Pancreas (tissue), 10 donors: ENCODE measurements around the gene SUCO. TPM values are rescaled to one million over a fixed set of nuclear protein-coding genes. Genes with fewer than 3 reads are reported as not detected.

Experiments
- ATAC-seq, 4 donors: fragments of 200-7000 bp; cut with Tn5 transposase; one replicate each; pipeline versions ENCODE4 v1.8.0 to v1.9.1; 2020; ENCODE audit warnings: mild to moderate bottlenecking in 4 of 4, moderate library complexity in 4 of 4
- DNase-seq, 6 donors: peaks; one replicate each; pipeline ENCODE4 v3.0.0-alpha.2; 2020
- FAIRE-seq: peaks from 2 replicates; lab custom pipeline; 2012; peaks lifted over from hg19 to GRCh38; lab: Jason Lieb, UNC
- H3K27ac ChIP-seq, 4 donors: fragments of 200-600 bp; sonication (generic); 1 replicate in 3 of 4; 2 replicates in 1 of 4; pipeline versions ENCODE4 v1.5.0 to v1.8.0; 2020
- H3K27me3 ChIP-seq, 4 donors: fragments of 200-600 bp; one replicate each; pipeline ENCODE4 v1.8.0; 2021
- H3K36me3 ChIP-seq, 3 donors: fragments of 200-600 bp; sonication (generic) in 1 of 3; one replicate each; pipeline versions ENCODE4 v1.5.0 to v1.8.0; 2020 to 2021
- H3K4me1 ChIP-seq, 3 donors: fragments of 200-600 bp; one replicate each; pipeline ENCODE4 v1.8.0; 2021
- H3K4me3 ChIP-seq, 4 donors: fragments of 200-600 bp; sonication (generic) in 2 of 4; one replicate each; pipeline versions ENCODE4 v1.5.0 to v1.8.0; 2020 to 2021
- H3K9me3 ChIP-seq, 4 donors: fragments of 200-600 bp; one replicate each; pipeline ENCODE4 v1.8.0; 2021
- WGBS, 2 donors: extraction: QIAGEN DNeasy Blood & Tissue Kit; methylation state at CpG; one replicate each; pipeline ENCODE4 v1.1.7; 2013; 5-methylcytosine and 5-hydroxymethylcytosine counted together
- intact Hi-C, 3 donors: fragments of 100-400 bp; cut with DNase I; formaldehyde crosslinking; loops; one replicate each; pipeline versions ENCODE4 v1.11.1 to v1.14.2; 2022
- polyA plus RNA-seq, 2 donors: library from polyadenylated mRNA; stranded (reverse); fragments of 200-250 nt; gene quantifications; one replicate each; pipeline ENCODE4 v1.2.3, GENCODE V29; 2013
- total RNA-seq, 6 donors: library from RNA; stranded (reverse); fragmentation: NEBNext Ultra II Directional in 4 of 6; extraction: Animal tissue kit (Norgen Biotek cat#: 25700) in 4 of 6; gene quantifications; one replicate each; pipeline versions ENCODE4 v1.2.1 to v1.2.4, GENCODE V29; 2021 to 2023
- TF ChIP-seq, protein P1 (sequence below), 4 donors: fragments of 200-600 bp; sonication (generic) in 3 of 4; IDR thresholded peaks; one replicate each; pipeline versions ENCODE4 v1.5.0 to v1.8.0; 2021; ENCODE audit warnings: antibody characterized with exemption in 4 of 4
- donor health status: healthy with polysubstance abuse.
- donor health status: DM: no; HTN: no; CAD: no; lungs with moderate emphysema.
- donor health status: DM: no; HTN: no; CAD: no.
- donor health status: control.
- donor health status: control.
- donor health status: Bipolar disorder and iron deficiency.
- donor health status: DM: yes; HTN: yes; CAD: no.
- donor health status: DM: no; HTN: no; CAD: no.
- donor health status: DM: no; HTN: no; CAD: no.
- donor health status: DM: yes; HTN: yes; CAD: no.

The SUCO gene
- total and polyA plus RNA-seq, 8 donors: 16.6 to 79.8 (median 31.5) TPM

DNA sequence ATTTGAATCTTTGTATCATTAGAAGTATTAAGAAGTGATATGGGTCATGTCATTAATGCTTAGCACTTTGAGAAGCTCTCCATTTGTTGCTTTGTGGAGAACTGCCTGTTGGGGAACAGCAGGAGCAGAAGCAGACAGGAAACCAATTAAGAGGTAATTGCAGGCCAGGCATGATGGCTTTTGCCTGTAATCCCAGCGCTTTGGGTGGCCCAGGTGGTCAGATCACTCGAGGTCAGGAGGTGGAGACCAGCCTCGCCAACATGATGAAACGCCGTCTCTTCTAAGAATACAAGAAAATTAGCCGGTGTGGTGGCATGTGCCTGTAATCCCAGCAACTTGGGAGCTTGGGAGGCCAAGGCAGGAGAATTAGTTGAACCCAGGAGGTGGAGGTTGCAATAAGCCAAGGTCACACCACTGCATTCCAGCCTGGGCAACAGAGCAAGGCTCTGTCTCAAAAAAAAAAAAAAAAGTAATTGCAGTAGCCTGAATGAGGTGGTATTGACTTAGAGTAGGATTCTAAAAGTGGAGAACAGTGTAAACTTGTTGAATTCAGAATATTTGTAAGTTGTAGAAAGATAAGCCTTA is 68.2 kb downstream of the SUCO start:
- no peak for DNase-seq
- Histone ChIP-seq H3K4me1 (peaks cover 0 to 4% (median 0%) of the 10 kb centered on the region in 3 donors), H3K36me3 (peaks cover 0 to 22% (median 8%) of the 10 kb centered on the region in 3 donors), H3K27ac (no peak overlapping the region), H3K27me3 (no peaks in the 10 kb centered on the region), H3K4me3 (no peak overlapping the region), H3K9me3 (no peaks in the 10 kb centered on the region)
- peak in 1 of 4 donors; percentile 18 for ATAC-seq
- intact Hi-C loops: no loop called here
- FAIRE-seq: no peak
- 94 to 99% methylated on average over 6 of the region's 6 CpGs for WGBS, 2 donors
- TF ChIP-seq, protein P1, sequence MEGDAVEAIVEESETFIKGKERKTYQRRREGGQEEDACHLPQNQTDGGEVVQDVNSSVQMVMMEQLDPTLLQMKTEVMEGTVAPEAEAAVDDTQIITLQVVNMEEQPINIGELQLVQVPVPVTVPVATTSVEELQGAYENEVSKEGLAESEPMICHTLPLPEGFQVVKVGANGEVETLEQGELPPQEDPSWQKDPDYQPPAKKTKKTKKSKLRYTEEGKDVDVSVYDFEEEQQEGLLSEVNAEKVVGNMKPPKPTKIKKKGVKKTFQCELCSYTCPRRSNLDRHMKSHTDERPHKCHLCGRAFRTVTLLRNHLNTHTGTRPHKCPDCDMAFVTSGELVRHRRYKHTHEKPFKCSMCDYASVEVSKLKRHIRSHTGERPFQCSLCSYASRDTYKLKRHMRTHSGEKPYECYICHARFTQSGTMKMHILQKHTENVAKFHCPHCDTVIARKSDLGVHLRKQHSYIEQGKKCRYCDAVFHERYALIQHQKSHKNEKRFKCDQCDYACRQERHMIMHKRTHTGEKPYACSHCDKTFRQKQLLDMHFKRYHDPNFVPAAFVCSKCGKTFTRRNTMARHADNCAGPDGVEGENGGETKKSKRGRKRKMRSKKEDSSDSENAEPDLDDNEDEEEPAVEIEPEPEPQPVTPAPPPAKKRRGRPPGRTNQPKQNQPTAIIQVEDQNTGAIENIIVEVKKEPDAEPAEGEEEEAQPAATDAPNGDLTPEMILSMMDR (IDR thresholded peaks at IDR 0.05): no peak

DNA sequence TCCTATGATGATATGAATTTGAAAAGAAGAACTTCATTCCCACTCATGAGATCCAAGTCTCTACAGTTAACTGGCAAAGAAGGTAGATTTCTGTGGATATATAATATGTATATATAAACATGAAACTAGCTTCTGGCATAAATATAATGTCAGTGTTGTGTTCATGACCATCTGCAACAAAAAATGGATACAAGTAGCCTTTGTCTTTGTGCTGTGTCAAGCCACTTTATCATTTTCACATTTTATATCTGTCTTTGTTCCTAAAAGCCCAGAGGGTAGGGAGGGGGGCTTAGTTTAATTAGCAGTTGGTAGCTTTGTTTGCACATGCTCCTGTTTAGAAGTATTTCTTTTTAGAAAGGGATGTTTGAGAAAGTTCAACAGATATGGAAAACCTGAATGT is 69.8 kb downstream of the SUCO start:
- no peak overlapping the region for H3K27ac ChIP-seq
- no peaks in the 10 kb centered on the region for H3K27me3 ChIP-seq
- intact Hi-C loops: no loop called here
- ATAC-seq (no peak), DNase-seq (no peak), FAIRE-seq (no peak)
- peaks cover 0 to 6% (median 0%) of the 10 kb centered on the region in 3 donors for H3K36me3 ChIP-seq
- no peak overlapping the region for H3K4me3 ChIP-seq
- TF ChIP-seq, protein P1 (IDR thresholded peaks at IDR 0.05): no peak
- no peaks in the 10 kb centered on the region for H3K9me3 ChIP-seq
- peaks cover 0 to 6% (median 4%) of the 10 kb centered on the region in 3 donors for H3K4me1 ChIP-seq

GRCh38 chr1:172603816-172604215 is 70.9 kb downstream of the SUCO start:
- intact Hi-C loops: no loop called here
- Histone ChIP-seq H3K9me3 (no peaks in the 10 kb centered on the region), H3K27ac (no peak overlapping the region), H3K36me3 (peaks cover 0 to 6% (median 0%) of the 10 kb centered on the region in 3 donors), H3K27me3 (no peaks in the 10 kb centered on the region), H3K4me1 (peaks cover 0 to 17% (median 9%) of the 10 kb centered on the region in 3 donors), H3K4me3 (no peak overlapping the region)
- FAIRE-seq (no peak), DNase-seq (no peak), ATAC-seq (peak in 1 of 4 donors; percentile 40)
- TF ChIP-seq, protein P1 (IDR thresholded peaks at IDR 0.05): no peak
- 83% methylated on average over 4 of the region's 4 CpGs for WGBS, 2 donors

- H3K36me3 ChIP-seq: peaks cover 0 to 4% (median 3%) of the 10 kb centered on the region in 3 donors
- H3K4me3 ChIP-seq: no peak overlapping the region
- WGBS, 2 donors: 91 to 95% methylated on average over 2 of the region's 2 CpGs
- intact Hi-C loops: no loop called here
- H3K27me3 ChIP-seq: no peaks in the 10 kb centered on the region
- no peak overlapping the region for H3K27ac ChIP-seq
- ATAC-seq (no peak), FAIRE-seq (no peak), DNase-seq (no peak)
- H3K4me1 ChIP-seq: peaks cover 0 to 17% (median 9%) of the 10 kb centered on the region in 3 donors
- no peaks in the 10 kb centered on the region for H3K9me3 ChIP-seq
- TF ChIP-seq, protein P1 (IDR thresholded peaks at IDR 0.05): no peak
Observed at GRCh38 chr1:172605641-172606040, 72.7 kb downstream of the SUCO start.

DNA sequence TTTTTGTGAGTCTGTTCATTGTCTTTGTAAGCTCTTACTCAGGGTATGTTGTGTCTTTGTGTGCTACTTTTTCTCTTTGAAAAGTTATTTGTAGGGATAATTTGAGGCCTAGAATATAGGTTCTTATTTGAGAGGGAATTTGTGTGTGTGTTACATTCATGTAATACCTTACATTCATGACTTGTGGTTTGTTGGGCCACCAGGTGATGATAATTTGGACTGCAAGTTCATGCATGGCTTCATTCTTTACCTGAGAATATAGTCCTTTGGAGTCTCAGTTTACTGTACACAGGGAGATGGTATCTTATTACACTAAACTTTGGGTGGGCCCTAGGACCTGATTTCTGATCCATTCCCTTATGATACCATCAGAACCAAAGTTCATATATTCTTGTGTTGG is 74.2 kb downstream of the SUCO start:
- intact Hi-C loops: no loop called here
- Histone ChIP-seq H3K4me3 (no peak overlapping the region), H3K27ac (no peak overlapping the region), H3K27me3 (no peaks in the 10 kb centered on the region), H3K36me3 (peaks cover 0 to 11% (median 3%) of the 10 kb centered on the region in 3 donors), H3K9me3 (no peaks in the 10 kb centered on the region), H3K4me1 (peaks cover 0 to 17% (median 9%) of the 10 kb centered on the region in 3 donors)
- DNase-seq (no peak), ATAC-seq (no peak), FAIRE-seq (no peak)
- TF ChIP-seq, protein P1 (IDR thresholded peaks at IDR 0.05): no peak
